ENCODE measurements around the gene SNX8.

- TF ChIP-seq REST (IDR thresholded peaks at IDR 0.05; ENCODE audit: borderline replicate concordance) (no peak), EZH2 (IDR thresholded peaks at IDR 0.05; ENCODE audit: borderline replicate concordance, insufficient read depth, low read length, poor library complexity, severe bottlenecking) (no peak), CTCF (IDR thresholded peaks at IDR 0.05; ENCODE audit: poor library complexity, severe bottlenecking) (no peak), RAD21 (conservative IDR thresholded peaks at IDR 0.05) (no peak), TAF1 (IDR thresholded peaks at IDR 0.05; ENCODE audit: low read depth) (no peak), POLR2AphosphoS5 (IDR thresholded peaks at IDR 0.05) (no peak)
These were observed 33.8 kb downstream of the SNX8 start for GRCh38 chr7:2280424-2280823.

Data from neural cell (in vitro differentiated cells).